ENCODE measurements around the gene PKP4.

The PKP4 gene

GRCh38 chr2:158496986-158497385 is 40.2 kb downstream of the PKP4 start:
- DNase-seq (ENCODE audit: low spot score), result no peak

GRCh38 chr2:158497486-158497885 is 40.7 kb downstream of the PKP4 start:
- no peak for DNase-seq (ENCODE audit: low spot score)

GRCh38 chr2:158498043-158498748 is 41.4 kb downstream of the PKP4 start:
- DNase-seq (ENCODE audit: low spot score), result no peak

- no peak for DNase-seq (ENCODE audit: low spot score)
Observed at GRCh38 chr2:158498749-158499136, 42.0 kb downstream of the PKP4 start.

GRCh38 chr2:158499383-158499782 is 42.6 kb downstream of the PKP4 start:
- DNase-seq (ENCODE audit: low spot score), result no peak

GRCh38 chr2:158500333-158500732 is 43.6 kb downstream of the PKP4 start:
- no peak for DNase-seq (ENCODE audit: low spot score)

GRCh38 chr2:158501301-158501700 is 44.5 kb downstream of the PKP4 start:
- no peak for DNase-seq (ENCODE audit: low spot score)

- no peak for DNase-seq (ENCODE audit: low spot score)
Observed at GRCh38 chr2:158502974-158503373, 46.2 kb downstream of the PKP4 start.

GRCh38 chr2:158504088-158504487 is 47.3 kb downstream of the PKP4 start:
- DNase-seq (ENCODE audit: low spot score), result no peak

GRCh38 chr2:158505448-158505934 is 48.7 kb downstream of the PKP4 start:
- DNase-seq (ENCODE audit: low spot score), result no peak

- no peak for DNase-seq (ENCODE audit: low spot score)
Observed at GRCh38 chr2:158507141-158507540, 50.4 kb downstream of the PKP4 start.

- no peak for DNase-seq (ENCODE audit: low spot score)
Observed at GRCh38 chr2:158507679-158508078, 50.9 kb downstream of the PKP4 start.

- DNase-seq (ENCODE audit: low spot score), result no peak
Observed at GRCh38 chr2:158509928-158510797, 53.4 kb downstream of the PKP4 start.

- DNase-seq (ENCODE audit: low spot score), result no peak
Observed at GRCh38 chr2:158510887-158511286, 54.1 kb downstream of the PKP4 start.

GRCh38 chr2:158511706-158512105 is 55.0 kb downstream of the PKP4 start:
- DNase-seq (ENCODE audit: low spot score), result no peak

GRCh38 chr2:158512323-158512722 is 55.6 kb downstream of the PKP4 start:
- DNase-seq (ENCODE audit: low spot score), result no peak

- DNase-seq (ENCODE audit: low spot score), result no peak
Observed at GRCh38 chr2:158513841-158514240, 57.1 kb downstream of the PKP4 start.

- DNase-seq (ENCODE audit: low spot score), result no peak
Observed at GRCh38 chr2:158518084-158518483, 61.3 kb downstream of the PKP4 start.

GRCh38 chr2:158519481-158519880 is 62.7 kb downstream of the PKP4 start:
- no peak for DNase-seq (ENCODE audit: low spot score)

- no peak for DNase-seq (ENCODE audit: low spot score)
Observed at GRCh38 chr2:158529379-158530259, 72.9 kb downstream of the PKP4 start.

- DNase-seq (ENCODE audit: low spot score), result no peak
Observed at GRCh38 chr2:158530829-158531228, 74.1 kb downstream of the PKP4 start.

GRCh38 chr2:158533009-158533408 is 76.3 kb downstream of the PKP4 start:
- no peak for DNase-seq (ENCODE audit: low spot score)

Data from germinal center (tissue), 1 donor.